HFF-Myc (cell line): ENCODE measurements around the gene FOLR1.

Experiments used
- DNase-seq: peaks from one replicate; pipeline ENCODE4 v3.0.0-alpha.2; 2011; ENCODE audit warnings: low read depth; ENCODE audit errors: extremely low read depth
- H3K4me3 ChIP-seq: replicated peaks from 2 replicates; pipeline ENCODE4 v1.5.1; 2011; ENCODE audit warnings: low read depth, mild to moderate bottlenecking, control low read depth, low read length
- CTCF ChIP-seq: IDR thresholded peaks from 2 replicates; pipeline ENCODE4 v1.5.1; 2012; ENCODE audit warnings: mild to moderate bottlenecking, low read depth, low read length, control low read depth; ENCODE audit errors: missing control alignments

Gene FOLR1

GRCh38 chr11:72209101-72209500 lies 17.2 kb downstream of the FOLR1 start:
- DNase-seq, result no peak

GRCh38 chr11:72216638-72217037 lies 24.7 kb downstream of the FOLR1 start, which contains the start of gene FOLR2:
TSS of gene FOLR2 (plus strand) at chr11:72216794. CDS start at chr11:72218585, 1,791 bp downstream.
- no peak within 1 kb of the TSS for H3K4me3 ChIP-seq
- no peak for TF ChIP-seq CTCF
- no peak for DNase-seq

More at GRCh38 chr11:72209101-72209500, 17.2 kb downstream of the FOLR1 start:
- TF ChIP-seq CTCF, result no peak
- H3K4me3 ChIP-seq, result no peak overlapping the region

- TF ChIP-seq CTCF, result no peak
- H3K4me3 ChIP-seq, result no peak overlapping the region
- no peak for DNase-seq
Observed at GRCh38 chr11:72217841-72218240, 25.9 kb downstream of the FOLR1 start.

- no peak overlapping the region for H3K4me3 ChIP-seq
- no peak for DNase-seq
- TF ChIP-seq CTCF, result no peak
Observed at GRCh38 chr11:72218251-72218745, 26.4 kb downstream of the FOLR1 start.

- DNase-seq, result no peak
- TF ChIP-seq CTCF, result no peak
- no peak overlapping the region for H3K4me3 ChIP-seq
Observed at GRCh38 chr11:72220696-72221363, 28.9 kb downstream of the FOLR1 start.

- no peak for DNase-seq
- H3K4me3 ChIP-seq, result no peak overlapping the region
- no peak for TF ChIP-seq CTCF
Observed at GRCh38 chr11:72221386-72222075, 29.6 kb downstream of the FOLR1 start.
